Measurements from ENCODE around the gene VSIG10L2.

DNA sequence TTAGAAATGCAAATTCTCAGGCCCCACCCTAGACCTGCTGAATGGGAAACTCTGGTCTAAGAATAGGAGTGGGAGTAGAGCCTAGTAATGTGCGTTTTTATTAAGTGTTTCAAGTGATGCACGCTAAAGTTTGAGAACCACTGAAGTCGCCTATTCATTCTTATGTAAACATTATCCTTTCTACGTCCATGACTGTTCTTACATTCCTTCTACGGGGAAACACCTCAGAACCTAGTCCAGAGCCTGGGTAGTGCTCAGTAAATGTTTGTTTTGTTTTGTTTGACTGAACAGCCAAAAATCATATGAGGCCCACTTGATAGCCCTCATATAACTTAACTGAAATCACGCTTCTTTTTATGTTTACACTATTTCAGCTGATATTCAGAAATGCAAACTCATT, 29.8 kb downstream of the VSIG10L2 start:
- TF ChIP-seq, protein P1, sequence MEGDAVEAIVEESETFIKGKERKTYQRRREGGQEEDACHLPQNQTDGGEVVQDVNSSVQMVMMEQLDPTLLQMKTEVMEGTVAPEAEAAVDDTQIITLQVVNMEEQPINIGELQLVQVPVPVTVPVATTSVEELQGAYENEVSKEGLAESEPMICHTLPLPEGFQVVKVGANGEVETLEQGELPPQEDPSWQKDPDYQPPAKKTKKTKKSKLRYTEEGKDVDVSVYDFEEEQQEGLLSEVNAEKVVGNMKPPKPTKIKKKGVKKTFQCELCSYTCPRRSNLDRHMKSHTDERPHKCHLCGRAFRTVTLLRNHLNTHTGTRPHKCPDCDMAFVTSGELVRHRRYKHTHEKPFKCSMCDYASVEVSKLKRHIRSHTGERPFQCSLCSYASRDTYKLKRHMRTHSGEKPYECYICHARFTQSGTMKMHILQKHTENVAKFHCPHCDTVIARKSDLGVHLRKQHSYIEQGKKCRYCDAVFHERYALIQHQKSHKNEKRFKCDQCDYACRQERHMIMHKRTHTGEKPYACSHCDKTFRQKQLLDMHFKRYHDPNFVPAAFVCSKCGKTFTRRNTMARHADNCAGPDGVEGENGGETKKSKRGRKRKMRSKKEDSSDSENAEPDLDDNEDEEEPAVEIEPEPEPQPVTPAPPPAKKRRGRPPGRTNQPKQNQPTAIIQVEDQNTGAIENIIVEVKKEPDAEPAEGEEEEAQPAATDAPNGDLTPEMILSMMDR (IDR thresholded peaks at IDR 0.05): no peak
- no peak for TF ChIP-seq POLR2A (IDR thresholded peaks at IDR 0.05)
